Tibial nerve (tissue), 4 donors: ENCODE measurements around the gene HCN2.

ENCODE experiments used
- EP300 ChIP-seq, 2 donors: sonication (generic); formaldehyde crosslinking; IDR thresholded peaks; one replicate each; pipeline ENCODE4 v1.6.1; 2017; ENCODE audit warnings: antibody characterized with exemption in 2 of 2, mild to moderate bottlenecking in 1 of 2
- POLR2A ChIP-seq, 2 donors: fragments of 450-650 bp; IDR thresholded peaks; one replicate each; pipeline ENCODE4 v1.6.1; 2017; ENCODE audit warnings: antibody characterized with exemption in 2 of 2, mild to moderate bottlenecking in 2 of 2, moderate library complexity in 2 of 2
- TF ChIP-seq, protein P1 (sequence below), 5 experiments: fragments of 200-600 bp in 3 of 5; fragments of 450-650 bp in 2 of 5; sonication (generic) in 3 of 5; IDR thresholded peaks; one replicate each; pipeline ENCODE4 v1.5.1; 2016 to 2019; ENCODE audit warnings: antibody characterized with exemption in 5 of 5, mild to moderate bottlenecking in 3 of 5, moderate library complexity in 2 of 5

GRCh38 chr19:612941-613340, 23.3 kb downstream of the HCN2 start:
- TF ChIP-seq POLR2A (IDR thresholded peaks at IDR 0.05) (no peak), EP300 (IDR thresholded peaks at IDR 0.05) (no peak)
- TF ChIP-seq, protein P1, sequence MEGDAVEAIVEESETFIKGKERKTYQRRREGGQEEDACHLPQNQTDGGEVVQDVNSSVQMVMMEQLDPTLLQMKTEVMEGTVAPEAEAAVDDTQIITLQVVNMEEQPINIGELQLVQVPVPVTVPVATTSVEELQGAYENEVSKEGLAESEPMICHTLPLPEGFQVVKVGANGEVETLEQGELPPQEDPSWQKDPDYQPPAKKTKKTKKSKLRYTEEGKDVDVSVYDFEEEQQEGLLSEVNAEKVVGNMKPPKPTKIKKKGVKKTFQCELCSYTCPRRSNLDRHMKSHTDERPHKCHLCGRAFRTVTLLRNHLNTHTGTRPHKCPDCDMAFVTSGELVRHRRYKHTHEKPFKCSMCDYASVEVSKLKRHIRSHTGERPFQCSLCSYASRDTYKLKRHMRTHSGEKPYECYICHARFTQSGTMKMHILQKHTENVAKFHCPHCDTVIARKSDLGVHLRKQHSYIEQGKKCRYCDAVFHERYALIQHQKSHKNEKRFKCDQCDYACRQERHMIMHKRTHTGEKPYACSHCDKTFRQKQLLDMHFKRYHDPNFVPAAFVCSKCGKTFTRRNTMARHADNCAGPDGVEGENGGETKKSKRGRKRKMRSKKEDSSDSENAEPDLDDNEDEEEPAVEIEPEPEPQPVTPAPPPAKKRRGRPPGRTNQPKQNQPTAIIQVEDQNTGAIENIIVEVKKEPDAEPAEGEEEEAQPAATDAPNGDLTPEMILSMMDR (IDR thresholded peaks at IDR 0.05): no peak
